Mesendoderm (in vitro differentiated cells): ENCODE data around the gene RPL7L1.
"Not testable (repeated sequence)": the region's sequence is repeated elsewhere in the genome, so short reads cannot be mapped to it uniquely, and the experiment has no call there.

Experiments
- DNase-seq: peaks from one replicate; pipeline ENCODE4 v3.0.0; 2013
- H2AK5ac ChIP-seq: 2 replicates; pipeline ENCODE4 v1.6.1; 2013; ENCODE audit warnings: low read length, inconsistent platforms
- H2BK120ac ChIP-seq: 2 replicates; pipeline ENCODE4 v1.6.1; 2013; ENCODE audit warnings: low read depth, mild to moderate bottlenecking, low read length, moderate library complexity, mixed read lengths
- H2BK15ac ChIP-seq: replicated peaks from 2 replicates; pipeline ENCODE4 v1.6.1; 2013; ENCODE audit warnings: low read depth, mild to moderate bottlenecking, moderate library complexity
- H2BK5ac ChIP-seq: 2 replicates; pipeline ENCODE4 v1.6.1; 2013; ENCODE audit warnings: low read length, inconsistent platforms
- H3K18ac ChIP-seq: 2 replicates; pipeline ENCODE4 v1.6.1; 2013; ENCODE audit warnings: mild to moderate bottlenecking, low read length, mixed read lengths
- H3K23ac ChIP-seq: one replicate; pipeline ENCODE4 v1.6.1; 2013; ENCODE audit warnings: low read length
- H3K27ac ChIP-seq: 2 replicates; pipeline ENCODE4 v1.5.1; 2013; ENCODE audit warnings: low read depth, mild to moderate bottlenecking, inconsistent platforms, low read length, moderate library complexity
- H3K27me3 ChIP-seq: 2 replicates; pipeline ENCODE4 v1.6.1; 2013; ENCODE audit warnings: low read length, control low read depth, mild to moderate bottlenecking, inconsistent platforms; ENCODE audit not compliant: insufficient read depth, poor library complexity
- H3K36me3 ChIP-seq: 2 replicates; pipeline ENCODE4 v1.6.1; 2013; ENCODE audit warnings: low read length, inconsistent platforms; ENCODE audit not compliant: control insufficient read depth, insufficient read depth
- H3K4ac ChIP-seq: one replicate; pipeline ENCODE4 v1.6.1; 2013; ENCODE audit warnings: low read depth, mild to moderate bottlenecking, low read length, moderate library complexity
- H3K4me1 ChIP-seq: 2 replicates; pipeline ENCODE4 v1.6.1; 2013; ENCODE audit warnings: low read depth, low read length, inconsistent platforms; ENCODE audit not compliant: control insufficient read depth
- H3K4me2 ChIP-seq: 2 replicates; pipeline ENCODE4 v1.6.1; 2013; ENCODE audit warnings: low read length
- H3K4me3 ChIP-seq: 2 replicates; pipeline ENCODE4 v1.5.1; 2013; ENCODE audit warnings: mild to moderate bottlenecking, low read length
- H3K56ac ChIP-seq: one replicate; pipeline ENCODE4 v1.6.1; 2013; ENCODE audit warnings: low read length
- H3K79me1 ChIP-seq: 2 replicates; pipeline ENCODE4 v1.6.1; 2013; ENCODE audit warnings: low read length, inconsistent platforms
- H3K79me2 ChIP-seq: 2 replicates; pipeline ENCODE4 v1.6.1; 2013; ENCODE audit warnings: mild to moderate bottlenecking, low read length; ENCODE audit not compliant: control insufficient read depth, insufficient read depth
- H3K9ac ChIP-seq: 2 replicates; pipeline ENCODE4 v1.6.1; 2013; ENCODE audit warnings: low read length, inconsistent platforms
- H4K5ac ChIP-seq: one replicate; pipeline ENCODE4 v1.6.1; 2013; ENCODE audit warnings: low read length
- H4K8ac ChIP-seq: one replicate; pipeline ENCODE4 v1.6.1; 2013; ENCODE audit warnings: low read depth, mild to moderate bottlenecking, control low read depth, low read length, moderate library complexity
- WGBS: extraction: QIAGEN DNeasy Blood & Tissue Kit; methylation state at CpG from one replicate; pipeline ENCODE4 v1.1.7; 2013; ENCODE audit warnings: low lambda C conversion rate, missing lambda C conversion rate; ENCODE audit not compliant: insufficient coverage; ENCODE audit errors: extremely low coverage; 5-methylcytosine and 5-hydroxymethylcytosine counted together

Gene RPL7L1

DNA sequence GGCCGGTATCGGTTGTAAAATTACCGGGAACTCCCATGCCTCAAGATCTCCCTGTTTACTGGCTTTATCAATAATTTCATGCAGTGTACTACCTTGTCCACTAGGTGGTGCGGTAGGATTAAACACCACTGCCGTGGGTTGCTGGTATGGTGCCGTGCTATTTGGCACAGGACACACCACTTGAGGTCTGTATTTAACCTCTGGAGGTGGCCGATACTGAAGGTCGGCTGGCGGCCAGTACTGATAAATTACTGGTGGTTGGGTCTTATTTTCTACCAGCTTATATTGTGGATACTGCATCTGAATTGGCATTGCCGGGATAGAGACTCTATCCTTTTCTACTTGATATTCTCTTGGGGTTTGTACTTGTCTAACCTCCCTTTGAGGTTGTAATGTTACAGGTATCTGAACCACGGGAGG, 22.1 kb downstream of the RPL7L1 start:
- no peak overlapping the region for H2BK5ac ChIP-seq
- no peak overlapping the region for H3K23ac ChIP-seq
- H2BK120ac ChIP-seq: no peak overlapping the region
- no peak overlapping the region for H3K4me3 ChIP-seq
- no peak overlapping the region for H3K9ac ChIP-seq
- no peak overlapping the region for H2BK15ac ChIP-seq
- no peaks in the 10 kb centered on the region for H3K27me3 ChIP-seq
- no peaks in the 10 kb centered on the region for H3K79me1 ChIP-seq
- peak; percentile 89 for DNase-seq
- no peak overlapping the region for H4K5ac ChIP-seq
- WGBS: no CpG with 5 or more reads among the region's 11 CpGs
- no peak overlapping the region for H4K8ac ChIP-seq
- H3K4me1 ChIP-seq: no peaks in the 10 kb centered on the region
- H3K18ac ChIP-seq: no peak overlapping the region
- H3K4ac ChIP-seq: no peak overlapping the region
- no peaks in the 10 kb centered on the region for H3K79me2 ChIP-seq
- no peak overlapping the region for H2AK5ac ChIP-seq
- H3K56ac ChIP-seq: no peak overlapping the region
- no peaks in the 10 kb centered on the region for H3K36me3 ChIP-seq
- H3K4me2 ChIP-seq: no peak overlapping the region
- H3K27ac ChIP-seq: no peak overlapping the region

DNA sequence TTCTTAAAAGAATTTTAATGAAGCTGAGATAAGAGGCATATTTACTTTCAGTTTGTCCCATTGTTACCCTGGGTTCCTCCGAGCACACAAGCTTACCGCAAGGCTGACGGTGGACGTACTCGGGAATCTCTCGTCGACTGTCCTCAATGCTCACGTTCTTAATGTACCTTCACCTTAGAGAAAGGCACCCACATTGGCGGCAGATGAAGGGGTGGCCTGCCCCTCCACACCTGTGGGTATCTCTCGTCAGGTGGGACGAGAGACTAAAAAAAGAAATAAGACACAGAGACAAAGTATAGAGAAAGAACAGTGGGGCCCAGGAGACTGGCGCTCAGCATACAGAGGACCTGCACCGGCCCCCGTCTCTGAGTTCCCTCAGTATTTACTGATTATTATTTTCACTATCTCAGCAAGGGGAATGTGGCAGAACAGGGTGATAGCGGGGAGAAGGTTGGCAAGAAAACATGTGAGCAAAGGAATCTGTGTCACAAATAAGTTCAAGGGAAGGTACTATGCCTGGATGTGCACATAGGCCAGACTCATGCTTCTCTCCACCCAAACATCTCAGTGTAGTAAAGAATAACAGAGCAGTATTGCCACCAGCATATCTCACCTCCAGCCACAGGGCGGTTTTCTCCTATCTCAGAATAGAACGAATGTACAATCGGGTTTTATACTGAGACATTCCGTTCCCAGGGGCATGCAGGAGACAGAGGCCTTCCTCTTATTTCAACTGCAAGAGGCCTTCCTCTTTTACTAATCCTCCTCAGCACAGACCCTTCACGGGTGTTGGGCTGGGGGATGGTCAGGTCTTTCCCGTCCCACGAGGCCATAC, 23.2 kb downstream of the RPL7L1 start:
- not testable (repeated sequence) for H2BK15ac ChIP-seq, H4K5ac ChIP-seq, H3K4me1 ChIP-seq, H3K79me2 ChIP-seq, H3K4me3 ChIP-seq, H2AK5ac ChIP-seq, H3K23ac ChIP-seq, H3K18ac ChIP-seq, H4K8ac ChIP-seq, H3K79me1 ChIP-seq, H2BK120ac ChIP-seq, DNase-seq, H2BK5ac ChIP-seq, H3K27ac ChIP-seq, H3K36me3 ChIP-seq, H3K4ac ChIP-seq, H3K4me2 ChIP-seq, H3K27me3 ChIP-seq
- Histone ChIP-seq H3K9ac (peak overlapping the region; percentile 24), H3K56ac (peak overlapping the region; percentile 60)
- WGBS: no CpG with 5 or more reads among the region's 22 CpGs

DNA sequence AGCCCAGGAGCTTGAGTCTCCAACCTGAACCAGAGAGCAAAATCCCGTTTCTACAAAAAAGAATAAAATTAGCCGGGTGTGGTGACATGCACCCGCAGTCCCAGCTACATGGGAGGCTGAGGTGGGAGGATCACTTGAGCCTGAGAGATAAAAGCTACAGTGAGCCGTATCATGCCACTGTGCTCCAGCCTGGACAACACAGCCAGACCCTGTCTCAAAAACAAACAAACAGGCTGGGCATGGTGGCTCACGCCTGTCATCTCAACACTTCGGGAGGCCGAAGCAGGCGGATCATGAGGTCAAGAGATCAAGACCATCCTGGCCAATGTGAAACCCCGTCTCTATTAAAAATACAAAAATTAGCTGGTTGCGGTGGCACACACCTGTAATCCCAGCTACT, 25.1 kb downstream of the RPL7L1 start:
- Histone ChIP-seq H2BK120ac (no peak overlapping the region), H3K36me3 (no peaks in the 10 kb centered on the region), H3K79me2 (no peaks in the 10 kb centered on the region), H3K27ac (no peak overlapping the region), H2BK15ac (no peak overlapping the region), H3K56ac (no peak overlapping the region), H3K4me1 (no peaks in the 10 kb centered on the region), H2AK5ac (no peak overlapping the region), H3K18ac (no peak overlapping the region), H3K4me2 (no peak overlapping the region), H4K5ac (no peak overlapping the region), H3K27me3 (no peaks in the 10 kb centered on the region), H3K9ac (no peak overlapping the region), H2BK5ac (no peak overlapping the region), H3K23ac (no peak overlapping the region), H4K8ac (no peak overlapping the region), H3K4me3 (no peak overlapping the region), H3K79me1 (no peaks in the 10 kb centered on the region), H3K4ac (no peak overlapping the region)
- WGBS: no CpG with 5 or more reads among the region's 10 CpGs
- no peak for DNase-seq

DNA sequence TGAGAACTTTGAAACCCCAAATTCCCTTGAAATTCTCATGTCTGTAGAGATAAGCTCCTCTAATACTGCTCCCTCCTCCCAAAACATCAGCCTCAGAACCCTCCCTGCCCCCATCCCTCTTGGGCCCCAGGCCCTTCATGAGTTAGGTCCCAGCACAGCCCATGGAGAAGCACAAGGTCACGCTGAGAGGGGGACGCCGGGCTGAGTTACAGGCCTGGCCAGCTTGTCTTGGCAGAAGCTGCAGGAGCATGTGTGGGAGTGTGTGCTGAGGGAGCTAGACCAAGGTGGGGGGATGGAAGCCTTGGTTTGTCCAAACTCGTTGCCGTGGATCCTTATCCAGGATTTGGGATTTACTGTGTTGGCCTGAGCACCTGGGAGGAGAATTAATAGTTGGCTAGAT, 27.9 kb downstream of the RPL7L1 start:
- Histone ChIP-seq H3K18ac (no peak overlapping the region), H3K4me2 (no peak overlapping the region), H3K27me3 (no peaks in the 10 kb centered on the region), H3K56ac (peak overlapping the region; percentile 22), H2BK15ac (no peak overlapping the region), H4K5ac (no peak overlapping the region), H3K4me1 (no peaks in the 10 kb centered on the region), H4K8ac (no peak overlapping the region), H3K79me2 (no peaks in the 10 kb centered on the region), H3K9ac (no peak overlapping the region), H3K36me3 (no peaks in the 10 kb centered on the region), H2BK120ac (no peak overlapping the region), H2BK5ac (no peak overlapping the region), H3K23ac (no peak overlapping the region), H3K27ac (no peak overlapping the region), H3K4ac (no peak overlapping the region), H2AK5ac (no peak overlapping the region), H3K79me1 (no peaks in the 10 kb centered on the region), H3K4me3 (no peak overlapping the region)
- no peak for DNase-seq
- no CpG with 5 or more reads among the region's 5 CpGs for WGBS

DNA sequence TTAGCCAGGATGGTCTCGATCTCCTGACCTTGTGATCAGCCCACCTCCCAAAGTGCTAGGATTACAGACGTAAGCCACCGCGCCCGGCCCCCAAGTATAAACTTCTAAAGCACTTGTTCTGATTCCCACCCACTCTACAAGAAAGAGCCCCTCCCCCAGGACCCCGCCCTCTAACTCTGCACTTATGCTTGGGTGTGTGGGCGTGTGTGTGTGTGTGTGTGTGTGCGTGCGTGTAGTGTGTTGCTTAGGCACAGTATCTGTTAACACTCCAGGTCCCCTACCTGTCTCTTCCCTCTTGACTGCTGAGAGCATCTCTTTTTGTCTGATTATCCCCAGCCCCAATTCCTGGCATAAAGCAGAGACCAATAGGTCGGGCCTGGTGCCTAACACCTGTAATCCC, 30.4 kb downstream of the RPL7L1 start:
- Histone ChIP-seq H3K79me1 (no peaks in the 10 kb centered on the region), H3K23ac (no peak overlapping the region), H4K8ac (no peak overlapping the region), H2BK15ac (no peak overlapping the region), H3K4me2 (no peak overlapping the region), H3K4ac (no peak overlapping the region), H3K9ac (no peak overlapping the region), H3K4me3 (no peak overlapping the region), H2BK120ac (no peak overlapping the region), H2BK5ac (no peak overlapping the region), H3K27ac (no peak overlapping the region), H3K4me1 (no peaks in the 10 kb centered on the region), H3K27me3 (no peaks in the 10 kb centered on the region), H3K79me2 (no peaks in the 10 kb centered on the region), H3K56ac (no peak overlapping the region), H3K18ac (no peak overlapping the region), H3K36me3 (no peaks in the 10 kb centered on the region), H2AK5ac (no peak overlapping the region), H4K5ac (no peak overlapping the region)
- no peak for DNase-seq
- no CpG with 5 or more reads among the region's 10 CpGs for WGBS
